Activated CD4-positive, CD25-positive, alpha-beta regulatory T cell (primary cell): ENCODE data around the gene AP3S2.

Experiments
- DNase-seq, 4 experiments: peaks; one replicate each; lab custom pipeline; 2025; lab: John Stamatoyannopoulos, UW

The AP3S2 gene

DNA sequence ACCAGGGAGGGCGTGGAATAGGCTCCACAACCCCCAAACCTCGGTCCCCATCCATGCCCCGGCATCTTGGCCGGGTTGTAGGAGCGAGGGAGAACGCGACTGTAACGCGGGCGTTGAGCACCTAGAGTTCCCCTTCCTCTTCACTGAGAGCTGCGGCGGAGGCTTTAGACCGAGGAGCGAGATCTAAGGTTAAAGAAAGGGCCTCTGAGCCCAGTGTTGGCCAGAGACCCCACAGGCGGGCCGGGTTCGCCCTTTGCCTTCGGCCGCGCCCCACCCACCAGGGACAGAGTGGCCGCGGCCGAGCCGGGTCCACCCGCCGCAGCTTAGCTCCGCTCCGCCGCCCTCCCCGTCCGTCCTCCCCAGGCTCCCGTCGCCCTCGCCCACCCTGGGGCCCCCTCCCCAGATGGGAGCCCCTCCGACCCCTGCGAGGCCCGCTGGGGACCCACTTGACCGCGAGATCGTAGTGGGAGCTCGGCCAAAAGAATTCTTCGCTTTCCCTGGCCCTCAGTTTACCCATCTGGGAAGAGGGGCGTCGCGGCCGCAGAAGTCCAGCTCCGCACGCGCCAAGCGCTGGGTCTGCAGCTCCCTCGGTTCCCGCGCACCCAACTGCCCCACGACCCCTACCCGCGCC, 79.6 kb downstream of the AP3S2 start:
- DNase-seq, result no peak

DNA sequence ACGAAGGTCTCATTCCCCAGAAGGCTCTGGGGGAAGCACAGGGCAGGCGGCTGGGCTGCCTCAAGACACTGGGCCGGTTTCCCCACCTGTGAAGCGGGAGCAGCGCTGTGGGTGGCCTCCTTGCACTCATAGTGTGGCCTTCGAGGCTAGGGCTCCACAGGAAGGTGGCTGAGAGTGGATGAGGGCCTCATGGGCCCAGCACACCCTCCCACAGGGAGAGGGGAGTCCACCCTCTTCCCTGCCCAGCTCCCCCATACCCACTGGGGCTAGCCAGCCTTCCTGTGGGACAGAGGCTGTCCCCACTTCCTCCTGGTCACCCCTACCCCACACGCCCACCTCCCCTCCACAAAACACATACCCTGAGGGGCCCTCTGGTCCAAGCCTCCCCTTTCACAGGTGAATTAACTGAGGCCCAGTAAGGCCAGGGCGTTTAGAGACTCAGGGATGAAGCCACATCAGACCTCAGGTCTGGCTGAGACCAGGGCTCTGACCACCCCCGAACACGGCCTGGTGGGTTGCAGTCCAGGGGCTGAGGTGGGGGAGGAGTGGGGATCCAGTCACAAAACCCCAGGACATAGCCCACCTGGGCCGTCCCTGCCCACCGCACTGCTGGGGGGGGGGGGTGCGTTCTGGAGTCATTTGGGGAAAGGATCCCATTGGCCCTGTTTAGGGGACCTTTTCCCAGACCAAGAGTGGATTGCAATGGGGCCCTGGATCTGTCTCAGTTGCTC, 80.2 kb downstream of the AP3S2 start:
- DNase-seq, result no peak

DNA sequence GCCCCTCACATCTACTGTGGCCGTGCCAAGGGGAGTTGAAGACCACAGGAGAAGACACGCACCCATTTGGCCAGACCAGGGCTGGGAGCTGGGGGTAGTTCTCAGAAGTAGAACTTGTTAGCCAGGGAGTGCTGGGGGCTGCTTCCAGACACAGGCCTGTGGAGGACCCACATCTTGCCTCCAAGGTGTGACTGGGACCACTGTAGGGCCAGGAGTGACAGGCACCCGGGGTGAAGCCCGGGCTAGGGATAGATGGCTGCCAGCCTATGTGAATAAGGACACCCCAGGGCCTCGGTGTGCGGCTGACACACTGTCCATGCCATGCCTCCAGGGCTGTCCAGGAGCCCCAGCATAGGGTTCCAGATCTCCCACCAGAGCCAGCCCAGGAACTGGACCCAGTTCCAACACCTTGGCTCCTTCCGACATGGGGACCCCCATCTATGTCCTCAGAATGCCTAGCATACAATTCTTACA, 80.9 kb downstream of the AP3S2 start:
- no peak for DNase-seq

DNA sequence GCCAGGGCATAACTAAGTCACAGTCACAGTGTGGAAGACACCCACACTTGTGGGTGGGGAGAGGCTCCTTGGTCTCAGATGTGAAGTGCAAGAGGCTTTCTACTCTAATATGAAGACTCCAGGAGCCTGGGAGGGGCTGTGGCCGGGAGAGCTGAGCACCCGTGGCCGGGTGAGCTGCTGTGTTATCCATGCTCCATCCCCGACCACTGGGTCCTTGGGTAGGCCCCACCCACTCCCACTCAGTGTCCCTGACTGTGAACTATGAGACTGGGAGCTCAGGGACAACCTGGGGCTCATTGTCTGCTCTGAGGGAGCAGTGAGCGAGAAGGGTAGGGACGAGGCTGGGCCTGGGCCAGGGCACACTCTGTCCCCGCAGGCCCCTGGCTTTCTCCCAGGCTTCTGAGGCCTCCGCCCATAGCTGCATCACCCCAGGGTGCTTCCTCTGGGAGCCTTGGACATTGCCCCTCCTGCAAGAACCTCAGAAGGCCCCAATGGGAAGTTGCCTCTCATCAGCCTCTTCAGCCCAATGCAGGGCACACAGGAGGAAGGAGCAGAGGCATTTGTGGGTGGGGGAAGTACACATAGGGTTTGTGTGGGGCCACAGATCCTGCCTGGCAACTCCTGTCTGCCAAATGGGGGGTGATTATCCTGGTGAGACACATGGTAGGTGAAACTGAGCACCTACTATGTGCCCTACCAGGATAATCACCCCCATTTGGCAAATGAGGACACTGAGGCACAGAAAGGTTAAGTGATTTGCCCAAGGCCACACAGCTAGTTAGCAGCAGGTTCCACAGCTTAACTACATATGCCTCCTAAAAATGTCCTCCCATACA, 81.6 kb downstream of the AP3S2 start:
- DNase-seq, result no peak

DNA sequence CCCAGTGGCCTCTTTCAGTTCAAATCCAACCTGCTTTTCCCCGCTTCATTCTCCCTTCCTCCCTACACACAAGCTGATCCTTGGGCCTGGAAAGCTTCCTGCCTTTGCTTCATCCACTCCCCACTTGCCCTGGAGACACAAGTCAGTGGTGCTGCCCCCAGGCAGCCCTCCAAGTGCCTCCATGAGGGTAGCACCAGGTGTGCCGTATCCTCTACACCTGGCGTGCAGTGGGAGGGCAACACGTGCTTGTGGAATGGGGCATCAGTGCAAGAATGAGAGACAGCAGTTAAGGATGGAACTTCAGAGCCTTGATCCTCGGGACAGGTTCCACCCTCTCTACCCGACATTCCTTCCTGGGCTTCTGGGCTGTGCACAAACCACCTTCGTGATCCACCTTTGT, 83.0 kb downstream of the AP3S2 start:
- no peak for DNase-seq

DNA sequence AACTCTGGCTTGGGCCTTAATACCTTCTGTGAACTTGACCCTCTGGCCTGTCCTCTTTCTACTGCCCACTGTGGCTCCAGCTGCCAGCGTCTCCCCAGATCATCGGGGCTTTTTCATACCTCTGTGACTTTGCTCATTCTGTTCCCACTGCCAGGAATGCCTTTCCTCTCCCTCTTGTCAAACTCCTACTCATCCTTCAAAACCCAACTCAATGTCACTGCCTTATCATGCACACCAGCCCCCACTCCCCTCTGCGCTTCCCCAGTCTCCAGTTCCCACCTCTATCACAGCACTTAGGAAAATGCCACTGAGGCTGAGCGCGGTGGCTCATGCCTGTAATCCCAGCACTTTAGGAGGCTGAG, 84.0 kb downstream of the AP3S2 start:
- DNase-seq, result no peak

DNA sequence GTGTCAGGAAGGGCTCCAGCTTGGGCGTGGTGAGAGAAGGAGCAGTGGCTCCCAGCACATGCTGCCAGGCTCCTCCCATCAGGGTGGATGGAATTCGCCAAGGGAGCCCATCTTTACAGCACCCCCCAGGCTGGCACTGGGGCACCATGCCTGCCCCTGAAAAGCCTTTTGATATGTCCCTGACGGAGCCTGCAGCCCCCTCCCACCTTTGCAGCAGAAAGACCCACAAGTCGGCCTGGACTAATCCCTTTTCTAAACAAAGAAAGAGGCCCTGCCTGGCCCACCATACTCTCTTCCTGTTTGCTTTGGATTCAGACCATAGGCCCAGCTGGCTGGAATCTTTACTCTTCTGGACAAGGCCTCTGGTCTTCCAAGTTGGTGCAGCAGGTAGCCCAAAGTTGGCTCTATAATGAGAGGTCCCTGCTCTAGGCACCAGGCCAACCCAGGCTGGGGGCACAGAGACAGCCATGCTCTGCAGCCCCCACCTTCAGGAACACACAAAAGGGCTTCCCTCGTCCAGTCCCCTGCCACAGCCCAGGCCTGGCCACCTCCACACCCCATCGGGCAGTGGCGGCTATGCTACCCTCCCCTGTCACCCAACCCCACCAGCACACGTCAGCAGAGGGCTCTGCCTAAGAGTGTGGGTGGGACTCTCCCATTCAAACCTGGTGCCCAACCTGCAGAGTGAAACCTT, 84.6 kb downstream of the AP3S2 start:
- no peak for DNase-seq

DNA sequence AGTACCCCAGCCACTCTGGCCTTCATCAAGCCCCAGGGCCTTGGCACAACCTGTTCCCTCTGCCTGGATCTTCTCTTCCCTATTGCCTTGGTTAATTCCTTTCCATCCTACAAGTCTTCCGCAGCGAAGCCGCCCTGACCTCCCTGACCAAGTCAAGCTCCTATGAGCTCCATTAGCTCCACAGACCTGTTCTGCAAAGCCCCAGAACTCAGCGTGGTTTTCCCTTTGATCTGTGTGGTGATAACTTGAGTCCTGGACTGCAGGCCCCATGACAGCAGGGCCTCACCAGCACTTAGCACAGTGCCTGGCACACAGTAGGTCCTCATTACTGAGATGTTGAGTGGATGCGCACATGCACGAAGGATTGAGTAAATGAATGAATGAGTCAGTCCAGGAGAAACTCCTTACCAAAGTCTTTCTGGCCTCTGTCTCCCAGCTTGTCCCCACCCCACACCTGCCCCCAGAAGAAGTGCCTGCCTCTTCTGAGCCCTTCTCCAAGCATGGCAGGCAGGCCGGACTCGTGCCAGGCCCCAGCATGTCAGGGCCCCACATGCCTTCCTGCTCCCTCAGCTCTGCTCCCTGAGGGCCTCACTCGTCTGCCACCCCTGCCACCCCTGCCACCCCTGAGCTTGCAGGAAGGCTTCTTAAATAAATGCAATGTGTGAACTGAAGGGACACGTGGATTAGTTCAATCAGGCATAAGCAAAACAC, 85.5 kb downstream of the AP3S2 start:
- DNase-seq, result no peak

DNA sequence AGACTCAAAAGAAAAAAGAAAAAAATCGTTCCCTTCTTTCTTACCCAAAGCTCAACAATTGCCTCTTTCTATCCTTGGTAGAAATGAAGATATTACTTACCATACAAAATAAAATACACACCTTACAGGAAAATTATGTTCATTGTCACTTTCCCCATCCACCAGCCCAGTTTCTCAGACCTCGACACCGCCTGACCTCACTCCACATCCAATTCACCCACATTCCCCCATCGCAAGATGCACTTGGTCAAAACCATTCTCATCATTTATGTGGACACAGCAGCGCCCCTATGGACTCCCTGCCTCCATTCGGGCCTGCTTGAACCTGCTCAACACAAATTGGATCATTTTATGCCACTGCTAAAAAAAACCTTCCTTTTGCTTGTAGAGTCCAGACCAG, 86.1 kb downstream of the AP3S2 start:
- no peak for DNase-seq

DNA sequence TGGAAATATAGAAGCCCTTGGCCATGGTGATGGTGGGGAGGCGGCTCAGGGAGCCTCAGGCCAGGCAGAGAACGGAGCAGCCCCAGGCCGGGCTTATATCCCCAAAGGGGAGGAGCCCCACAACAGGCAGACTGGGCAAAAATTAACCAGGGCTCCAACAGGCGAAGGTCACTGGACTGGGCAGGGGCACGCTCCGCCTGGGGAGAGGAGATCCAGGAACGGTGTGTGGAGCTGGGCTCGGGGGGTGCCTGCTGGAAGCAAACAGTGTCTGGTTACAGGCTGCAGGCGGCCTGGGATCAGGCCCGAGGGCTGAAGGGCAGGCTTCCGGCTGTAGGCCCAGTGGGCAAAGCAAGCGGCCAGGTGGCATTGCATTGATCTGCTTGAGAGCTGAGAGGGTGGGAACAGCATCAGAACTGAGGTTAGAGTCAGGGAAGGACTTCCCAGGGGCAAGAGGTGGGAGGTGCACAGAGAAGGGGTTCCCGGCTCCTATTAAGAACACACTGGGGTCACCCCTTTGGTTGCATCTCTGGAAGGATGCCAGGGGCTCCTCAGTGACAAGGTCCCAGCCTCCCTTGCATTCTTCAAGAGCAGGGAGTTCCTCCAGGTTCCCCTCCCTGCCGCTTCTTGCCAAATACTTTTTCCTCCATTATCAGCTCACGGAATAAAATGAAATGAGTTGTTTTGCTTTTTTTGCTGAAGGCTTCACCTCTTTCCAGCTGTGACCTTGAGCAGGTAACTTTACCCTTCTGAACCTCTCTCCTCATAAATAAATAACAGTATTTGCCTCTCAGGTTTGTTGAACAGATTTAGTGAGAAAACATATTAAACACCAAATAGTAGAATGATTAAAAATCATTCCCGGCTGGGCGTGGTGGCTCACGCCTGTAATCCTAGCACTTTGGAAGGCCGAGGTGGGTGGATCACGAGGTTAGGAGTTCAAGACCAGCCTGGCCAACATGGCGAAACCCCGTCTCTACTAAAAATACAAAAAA, 86.9 kb downstream of the AP3S2 start:
- no peak for DNase-seq

DNA sequence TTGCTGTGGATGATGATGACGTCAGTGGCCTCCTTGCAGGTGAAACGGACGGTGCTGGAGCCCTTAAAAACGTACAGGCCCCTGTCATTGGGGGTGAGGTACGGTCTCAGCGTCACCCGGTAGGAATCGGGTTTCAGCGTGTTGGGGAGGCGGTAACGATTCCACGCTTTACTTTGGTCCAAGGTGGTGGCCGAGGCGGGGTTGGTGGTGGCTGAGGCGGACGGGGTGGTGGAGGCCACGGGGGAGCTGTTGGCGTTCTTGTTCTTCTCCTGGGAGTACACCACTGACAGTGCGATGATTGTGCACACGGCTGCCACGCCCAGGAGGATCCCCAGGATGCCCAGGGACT, 87.6 kb downstream of the AP3S2 start:
- no peak for DNase-seq

DNA sequence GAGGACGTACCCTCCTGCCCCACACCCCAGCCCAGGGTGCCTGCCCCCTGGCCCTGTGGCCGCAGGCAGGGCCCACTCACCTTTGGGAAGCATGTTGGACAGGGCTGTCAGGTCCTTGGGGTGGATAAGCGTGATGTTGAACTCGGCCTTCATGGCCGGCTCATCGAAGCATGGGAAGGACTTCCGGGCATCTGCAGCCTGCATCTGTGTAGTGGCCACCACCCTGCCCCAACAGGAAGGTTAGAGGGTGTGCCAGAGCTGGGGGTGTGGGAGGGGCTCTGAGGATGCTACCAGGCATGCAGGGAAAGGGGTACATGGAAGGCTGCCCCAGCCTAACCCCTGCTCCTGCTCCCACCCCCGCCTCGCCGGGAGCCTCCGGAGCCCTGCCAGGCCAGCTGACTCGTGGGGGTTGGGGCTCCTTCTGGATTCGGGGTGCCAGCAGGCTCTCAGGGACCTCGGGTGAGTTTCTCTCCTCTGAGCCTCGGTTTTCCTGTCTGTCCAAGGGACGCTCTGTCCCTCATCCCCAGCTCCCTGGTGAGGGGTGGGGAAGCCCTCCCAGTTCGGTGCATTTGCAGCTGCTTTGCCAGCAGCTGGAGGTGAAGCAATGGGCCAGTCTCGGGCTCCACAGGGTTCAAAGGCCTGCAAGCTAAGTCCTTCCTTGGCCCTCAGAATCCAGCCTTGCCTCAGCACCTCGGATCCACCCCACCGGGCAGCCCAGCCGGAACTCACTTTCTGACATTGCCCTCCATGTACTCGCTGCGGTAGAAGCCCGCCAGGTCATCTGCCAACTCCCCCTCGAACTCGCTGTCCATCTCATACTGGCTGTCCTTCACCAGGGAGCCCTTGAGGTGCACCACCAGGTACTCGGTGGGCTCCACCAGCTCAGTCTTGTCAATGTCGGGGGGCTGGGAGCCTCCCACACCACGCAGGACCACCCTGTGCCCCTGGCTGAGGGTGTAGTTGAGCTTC, 88.3 kb downstream of the AP3S2 start:
- DNase-seq, result no peak

DNA sequence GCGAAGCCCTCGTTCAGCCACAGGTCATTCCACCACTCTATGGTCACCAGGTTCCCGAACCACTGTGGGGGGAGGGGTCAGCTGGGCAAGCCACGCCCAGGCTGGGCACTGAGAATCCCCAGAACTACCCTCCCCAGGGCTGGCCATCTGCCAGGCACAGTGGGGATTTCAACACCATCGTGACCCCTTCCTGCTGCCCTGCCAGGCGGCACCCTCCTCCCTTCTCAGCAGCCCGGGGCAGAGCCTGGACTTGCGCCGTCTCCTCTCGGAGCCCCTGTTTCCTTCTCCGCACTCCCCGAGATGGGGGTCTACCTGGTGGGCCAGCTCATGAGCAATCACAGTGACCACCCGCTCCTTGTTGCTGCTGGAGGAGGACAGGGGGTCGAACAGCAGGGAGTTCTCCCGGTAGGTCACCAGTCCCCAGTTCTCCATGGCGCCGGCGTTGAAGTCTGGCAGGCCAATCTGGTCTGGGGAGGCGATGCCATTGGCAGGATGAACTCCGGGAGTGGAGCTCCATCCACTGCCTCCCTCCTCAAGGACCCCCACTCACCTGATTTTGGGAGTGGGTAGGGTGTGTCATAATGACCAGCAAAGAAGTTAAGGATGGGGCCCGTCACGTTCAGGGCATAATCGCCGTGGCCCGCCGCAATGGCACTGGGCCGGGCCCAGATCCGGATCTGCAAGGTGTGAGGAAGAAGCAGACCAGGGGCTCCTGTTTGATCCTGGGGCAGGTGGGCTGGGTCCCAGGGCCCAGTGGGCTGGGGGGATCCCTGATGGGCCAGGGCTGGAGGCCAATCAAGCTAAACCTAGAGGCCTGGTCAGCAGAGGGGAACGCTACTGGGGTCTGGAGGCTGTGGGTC, 89.6 kb downstream of the AP3S2 start:
- DNase-seq, result no peak

DNA sequence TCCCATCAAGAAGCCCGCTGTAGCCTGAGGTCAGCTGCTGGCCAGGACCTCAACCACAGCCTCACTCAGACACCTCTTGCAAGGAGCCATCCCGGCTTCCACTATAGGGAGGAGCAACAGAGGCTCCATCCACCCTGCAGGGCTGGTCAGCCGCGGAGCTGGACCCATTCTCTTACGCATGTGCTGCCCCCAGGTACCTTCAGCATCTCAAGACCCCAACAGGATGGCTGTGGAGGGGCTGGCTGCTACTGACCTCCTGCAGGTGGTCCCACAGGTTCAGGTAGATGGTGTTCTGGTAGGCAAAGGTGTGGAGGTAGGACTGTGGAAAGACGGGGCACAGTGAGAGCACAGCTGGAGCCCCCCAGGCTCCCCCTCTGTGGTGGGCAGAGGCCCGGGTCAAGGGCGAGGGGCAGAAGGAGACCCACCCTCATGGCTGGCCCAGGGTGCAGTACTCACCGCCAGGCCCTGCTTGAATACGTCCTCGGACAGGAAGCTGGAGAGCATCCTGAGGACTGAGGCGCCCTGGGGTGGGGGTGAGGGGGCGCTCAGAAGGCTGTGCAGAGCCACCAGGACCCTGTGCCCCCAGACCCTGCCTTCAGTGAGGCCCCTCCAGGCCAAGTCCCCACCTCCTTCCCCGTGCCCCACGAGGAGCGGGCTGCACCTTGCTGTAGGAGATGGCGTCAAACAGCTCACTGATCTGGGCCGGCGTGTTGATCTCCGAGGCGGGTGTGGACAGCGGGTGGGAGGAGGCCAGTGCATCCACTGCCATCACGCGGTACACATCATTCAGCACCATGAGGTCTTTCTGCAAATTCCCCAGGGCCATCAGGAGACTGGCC, 90.6 kb downstream of the AP3S2 start:
- no peak for DNase-seq

DNA sequence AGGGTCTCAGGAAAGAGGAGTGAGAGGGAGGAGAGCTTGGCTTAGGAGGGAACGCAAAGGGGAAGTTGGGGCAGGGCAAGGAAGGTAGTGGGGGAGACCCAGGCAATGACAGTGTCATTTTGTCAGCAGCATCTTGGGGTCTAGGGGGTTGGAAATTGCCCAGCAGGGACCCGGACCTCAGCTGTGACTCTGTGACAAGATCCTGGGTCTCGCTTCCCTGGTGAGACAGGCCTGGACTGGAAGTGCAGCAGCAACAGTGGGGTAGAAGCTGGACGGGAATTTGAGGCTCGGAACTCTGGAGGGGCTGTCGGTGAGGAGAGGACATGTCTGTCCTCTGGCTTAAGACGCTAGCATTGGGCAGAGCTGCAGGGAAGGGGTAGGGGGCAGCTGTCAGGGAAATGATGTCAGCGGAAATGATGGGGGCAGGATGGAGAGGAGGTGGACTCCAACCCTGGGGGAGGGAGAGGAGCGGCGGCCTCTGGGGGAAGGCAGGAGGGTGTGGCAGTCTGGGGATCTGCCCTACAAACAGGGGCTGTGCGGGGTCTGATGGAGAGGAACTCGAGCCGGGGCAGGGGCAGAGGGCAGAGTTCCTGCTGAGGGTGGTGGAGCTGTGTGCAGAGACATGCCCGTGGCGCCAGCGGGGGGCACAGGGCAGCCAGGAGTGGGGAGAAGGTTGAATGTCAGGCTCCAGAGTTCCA, 91.4 kb downstream of the AP3S2 start:
- DNase-seq, result no peak

DNA sequence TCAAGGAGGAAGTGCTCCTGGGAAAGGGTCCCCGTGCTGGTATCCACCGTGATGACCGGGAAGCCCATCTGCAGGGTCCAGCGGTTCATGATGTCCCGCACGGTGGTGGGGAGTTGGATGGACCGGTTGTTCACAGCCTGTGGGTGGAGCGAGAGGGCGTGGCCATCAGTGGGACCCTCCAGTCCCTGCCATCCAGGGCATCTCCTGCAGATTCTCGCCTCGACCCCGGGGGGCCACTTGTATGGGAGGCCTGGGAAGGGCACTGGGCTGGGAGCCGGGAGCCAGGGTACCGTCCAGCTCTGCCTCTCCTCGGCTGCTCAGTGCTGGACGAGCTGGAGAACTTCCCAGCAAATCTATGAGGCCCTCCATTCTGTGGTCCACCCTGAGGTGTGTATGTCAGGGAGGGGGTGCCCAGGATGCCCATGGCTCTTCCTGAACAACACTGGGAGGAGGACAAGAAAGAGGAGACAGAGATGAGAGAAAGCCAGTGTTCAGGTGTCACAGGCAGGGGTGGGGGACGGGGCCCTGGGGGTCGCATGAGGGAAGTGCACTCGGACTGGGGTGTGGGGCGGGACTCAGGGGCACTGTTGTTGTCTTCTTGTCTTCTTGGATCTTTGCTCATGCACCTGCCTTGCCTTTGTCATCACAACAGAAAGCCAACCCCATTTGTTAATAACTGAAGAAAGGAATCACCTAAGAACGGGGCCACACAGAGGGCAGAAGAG, 92.2 kb downstream of the AP3S2 start:
- no peak for DNase-seq
